Left kidney (tissue), 2 donors: ENCODE results near the gene CLIP3. TPM values are rescaled to one million over a fixed set of nuclear protein-coding genes. Genes with fewer than 3 reads are reported as not detected.
"Not testable (repeated sequence)": the region's sequence is repeated elsewhere in the genome, so short reads cannot be mapped to it uniquely, and the experiment has no call there.

Experiments used
- DNase-seq: peaks from one replicate; pipeline ENCODE4 v3.0.0-alpha.2; 2013
- polyA plus RNA-seq: library from polyadenylated mRNA; unstranded; fragments of 120-200 nt; gene quantifications from one replicate; pipeline ENCODE4 v1.2.1, GENCODE V29; 2013; ENCODE audit not compliant: insufficient read length

CLIP3 gene
- polyA plus RNA-seq, 1 donor, result 55.9 TPM

- not testable (repeated sequence) for DNase-seq
Observed at GRCh38 chr19:35980997-35981396, 51.7 kb downstream of the CLIP3 start.

GRCh38 chr19:35978832-35979365 lies 53.8 kb downstream of the CLIP3 start:
- no peak for DNase-seq

- no peak for DNase-seq
Observed at GRCh38 chr19:35978271-35978670, 54.4 kb downstream of the CLIP3 start.

- DNase-seq, result no peak
Observed at GRCh38 chr19:35977446-35978222, 55.0 kb downstream of the CLIP3 start.

- no peak for DNase-seq
Observed at GRCh38 chr19:35975608-35976214, 57.0 kb downstream of the CLIP3 start.

GRCh38 chr19:35973487-35973886 lies 59.2 kb downstream of the CLIP3 start:
- no peak for DNase-seq

GRCh38 chr19:35966771-35967170 lies 65.9 kb downstream of the CLIP3 start:
- DNase-seq, result no peak

Other genes starting within 250 kb of the CLIP3 start
- 39.3 TPM for gene PRODH2, start 220.0 kb downstream of the CLIP3 start, polyA plus RNA-seq
- gene NPHS1, start 180.4 kb downstream of the CLIP3 start, polyA plus RNA-seq, result 123 TPM
- 9.0 TPM for gene KIRREL2, start 176.0 kb downstream of the CLIP3 start, polyA plus RNA-seq
- gene APLP1, start 164.3 kb downstream of the CLIP3 start, polyA plus RNA-seq, result 25.0 TPM
- 4.4 TPM for gene NFKBID, start 132.3 kb downstream of the CLIP3 start, polyA plus RNA-seq
- 1.1 TPM for gene HCST, start 130.3 kb downstream of the CLIP3 start, polyA plus RNA-seq
- 7.4 TPM for gene TYROBP, start 124.6 kb downstream of the CLIP3 start, polyA plus RNA-seq
- gene LRFN3, start 96.5 kb downstream of the CLIP3 start, polyA plus RNA-seq, result 10.2 TPM
- 9.4 TPM for gene SDHAF1, start 37.7 kb downstream of the CLIP3 start, polyA plus RNA-seq
- gene SYNE4, start 24.1 kb downstream of the CLIP3 start, polyA plus RNA-seq, result 14.0 TPM
- gene ALKBH6, start 18.7 kb downstream of the CLIP3 start, polyA plus RNA-seq, result 15.3 TPM
- 9.2 TPM for gene THAP8, start 21.4 kb upstream of the CLIP3 start, polyA plus RNA-seq
- 7.8 TPM for gene WDR62, start 22.0 kb upstream of the CLIP3 start, polyA plus RNA-seq
- not detected for gene OVOL3, start 78.3 kb upstream of the CLIP3 start, polyA plus RNA-seq
- gene POLR2I, start 82.0 kb upstream of the CLIP3 start, polyA plus RNA-seq, result 42.6 TPM
- gene TBCB, start 82.6 kb upstream of the CLIP3 start, polyA plus RNA-seq, result 110 TPM
- 520 TPM for gene CAPNS1, start 107.2 kb upstream of the CLIP3 start, polyA plus RNA-seq
- gene COX7A1, start 119.6 kb upstream of the CLIP3 start, polyA plus RNA-seq, result 25.6 TPM
- gene ZNF565, start 181.8 kb upstream of the CLIP3 start, polyA plus RNA-seq, result 8.1 TPM
- gene ZNF146, start 182.2 kb upstream of the CLIP3 start, polyA plus RNA-seq, result 155 TPM